Measurements from ENCODE around the gene COL18A1. TPM values are rescaled to one million over a fixed set of nuclear protein-coding genes. Genes with fewer than 3 reads are reported as not detected.

The COL18A1 gene
- total and polyA plus RNA-seq, 3 donors from 2014 or later = 53.2 to 165 (median 111) TPM

DNA sequence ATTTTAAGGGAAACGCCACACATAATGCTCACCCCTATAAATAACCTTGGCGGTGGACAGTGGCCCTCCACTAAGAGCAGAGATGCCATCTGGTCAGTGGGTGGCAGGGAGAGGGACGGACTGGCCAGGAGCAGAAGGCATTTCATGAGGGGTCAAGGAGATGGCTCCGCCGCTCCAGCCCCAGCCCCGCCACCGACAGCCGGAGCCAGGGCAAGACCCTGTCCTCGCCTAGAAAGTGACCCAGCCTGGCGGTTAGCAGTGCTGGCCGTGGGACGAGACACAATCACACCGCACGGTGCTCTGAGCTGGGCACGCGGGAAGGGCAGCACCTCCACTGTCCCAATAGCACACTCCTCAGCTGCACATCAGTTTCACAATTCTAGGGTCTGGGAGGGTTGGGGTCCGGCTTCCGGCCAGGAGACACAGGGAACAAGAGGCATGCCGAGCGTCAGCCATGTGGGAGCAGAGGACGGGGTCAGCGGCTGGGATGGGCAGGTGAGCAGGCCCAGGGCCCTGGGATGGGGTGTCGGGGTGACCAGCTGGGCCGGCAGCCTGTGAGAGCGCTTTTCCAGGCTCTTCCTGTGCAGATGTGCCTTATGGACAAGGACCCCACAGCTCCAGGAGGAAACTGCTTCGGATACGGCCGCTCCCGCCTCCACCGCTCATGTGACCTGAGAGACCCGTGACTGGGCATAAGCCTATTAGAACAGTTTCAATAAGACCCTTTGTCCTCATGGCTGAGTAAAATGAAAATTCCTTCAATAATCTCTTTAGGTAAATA lies 131.5 kb downstream of the COL18A1 start:
- H3K27ac ChIP-seq = no peak overlapping the region
- WGBS, 2 donors = 94 to 96% methylated on average over 21 to 31 of the region's 31 CpGs
- intact Hi-C loops (cut with DNase I; ENCODE audit: low total_unique reads) = no loop called here
- no peaks in the 10 kb centered on the region for H3K27me3 ChIP-seq
- no peaks in the 10 kb centered on the region for H3K9me3 ChIP-seq
- no peak for DNase-seq
- H3K4me3 ChIP-seq = no peak overlapping the region
- no peak for TF ChIP-seq POLR2A (IDR thresholded peaks at IDR 0.05)
- TF ChIP-seq, protein P1, sequence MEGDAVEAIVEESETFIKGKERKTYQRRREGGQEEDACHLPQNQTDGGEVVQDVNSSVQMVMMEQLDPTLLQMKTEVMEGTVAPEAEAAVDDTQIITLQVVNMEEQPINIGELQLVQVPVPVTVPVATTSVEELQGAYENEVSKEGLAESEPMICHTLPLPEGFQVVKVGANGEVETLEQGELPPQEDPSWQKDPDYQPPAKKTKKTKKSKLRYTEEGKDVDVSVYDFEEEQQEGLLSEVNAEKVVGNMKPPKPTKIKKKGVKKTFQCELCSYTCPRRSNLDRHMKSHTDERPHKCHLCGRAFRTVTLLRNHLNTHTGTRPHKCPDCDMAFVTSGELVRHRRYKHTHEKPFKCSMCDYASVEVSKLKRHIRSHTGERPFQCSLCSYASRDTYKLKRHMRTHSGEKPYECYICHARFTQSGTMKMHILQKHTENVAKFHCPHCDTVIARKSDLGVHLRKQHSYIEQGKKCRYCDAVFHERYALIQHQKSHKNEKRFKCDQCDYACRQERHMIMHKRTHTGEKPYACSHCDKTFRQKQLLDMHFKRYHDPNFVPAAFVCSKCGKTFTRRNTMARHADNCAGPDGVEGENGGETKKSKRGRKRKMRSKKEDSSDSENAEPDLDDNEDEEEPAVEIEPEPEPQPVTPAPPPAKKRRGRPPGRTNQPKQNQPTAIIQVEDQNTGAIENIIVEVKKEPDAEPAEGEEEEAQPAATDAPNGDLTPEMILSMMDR (IDR thresholded peaks at IDR 0.05) = no peak
- peaks cover 21% of the 10 kb centered on the region for H3K4me1 ChIP-seq
- H3K36me3 ChIP-seq (ENCODE audit: low read depth, missing control alignments) = no peaks in the 10 kb centered on the region

DNA sequence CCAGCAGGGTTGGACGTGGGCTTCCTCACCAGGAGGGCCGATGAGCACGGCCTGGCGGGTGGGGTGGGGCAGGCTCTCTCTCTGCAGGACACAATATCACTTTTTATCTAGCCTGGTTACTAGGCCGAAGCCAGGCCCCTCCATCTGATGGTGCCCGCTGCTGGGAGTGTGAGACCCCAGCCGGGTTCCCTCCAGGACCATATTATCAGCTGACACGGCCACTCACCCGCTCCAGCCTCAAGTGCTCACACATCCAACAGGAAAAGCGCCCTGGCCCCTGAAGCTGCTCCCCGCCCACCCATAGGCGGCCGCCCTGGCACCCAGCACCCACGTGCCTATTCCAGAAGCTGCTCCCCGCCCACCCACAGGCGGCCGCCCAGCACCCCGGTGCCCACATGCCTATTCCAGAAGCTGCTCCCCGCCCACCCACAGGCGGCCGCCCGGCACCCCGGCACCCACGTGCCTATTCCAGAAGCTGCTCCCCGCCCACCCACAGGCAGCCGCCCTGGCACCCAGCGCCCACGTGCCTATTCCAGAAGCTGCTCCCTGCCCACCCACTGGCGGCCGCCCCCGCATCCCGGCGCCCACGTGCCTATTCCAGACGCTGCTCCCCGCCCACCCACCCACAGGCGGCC lies 132.3 kb downstream of the COL18A1 start:
- no peak overlapping the region for H3K27ac ChIP-seq
- H3K4me1 ChIP-seq = peaks cover 22% of the 10 kb centered on the region
- TF ChIP-seq, protein P1 (IDR thresholded peaks at IDR 0.05) = no peak
- TF ChIP-seq POLR2A (IDR thresholded peaks at IDR 0.05) = no peak
- intact Hi-C loops (cut with DNase I; ENCODE audit: low total_unique reads) = no loop called here
- H3K36me3 ChIP-seq (ENCODE audit: low read depth, missing control alignments) = no peaks in the 10 kb centered on the region
- no peak for DNase-seq
- WGBS, 2 donors = 91 to 94% methylated on average over 19 to 35 of the region's 37 CpGs
- H3K4me3 ChIP-seq = no peak overlapping the region
- H3K9me3 ChIP-seq = no peaks in the 10 kb centered on the region
- no peaks in the 10 kb centered on the region for H3K27me3 ChIP-seq

DNA sequence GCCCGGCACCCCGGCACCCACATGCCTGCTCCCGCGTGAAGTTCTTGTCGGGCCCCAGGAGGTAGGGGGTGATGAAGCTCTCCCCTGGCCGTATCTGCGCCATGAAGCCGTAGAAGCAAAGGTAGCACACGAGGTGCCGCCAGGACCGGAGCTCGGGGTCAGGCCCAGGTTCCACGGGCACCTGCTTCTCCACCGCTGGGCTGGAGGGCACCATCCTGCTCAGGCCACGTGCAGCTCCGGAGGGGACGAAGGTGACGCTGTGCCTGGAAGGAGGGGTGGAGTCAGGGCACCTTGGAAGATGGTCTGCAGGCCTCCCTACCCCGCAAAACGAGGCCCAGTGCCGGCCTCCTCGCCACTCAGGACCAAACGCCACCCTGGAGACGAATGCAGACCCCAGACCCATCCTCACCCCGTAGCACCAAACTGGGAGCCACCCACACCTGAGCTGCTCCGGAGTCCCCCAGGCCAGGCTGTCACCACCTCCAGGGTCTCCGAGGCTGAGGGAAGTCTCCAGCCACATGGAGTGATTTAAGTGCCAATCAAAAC lies 132.9 kb downstream of the COL18A1 start:
- Histone ChIP-seq H3K4me3 (no peak overlapping the region), H3K36me3 (ENCODE audit: low read depth, missing control alignments) (no peaks in the 10 kb centered on the region), H3K4me1 (peaks cover 24% of the 10 kb centered on the region), H3K9me3 (no peaks in the 10 kb centered on the region), H3K27ac (no peak overlapping the region), H3K27me3 (no peaks in the 10 kb centered on the region)
- 96 to 99% methylated on average over 14 to 27 of the region's 27 CpGs for WGBS, 2 donors
- no peak for TF ChIP-seq POLR2A (IDR thresholded peaks at IDR 0.05)
- TF ChIP-seq, protein P1 (IDR thresholded peaks at IDR 0.05) = no peak
- DNase-seq = no peak
- intact Hi-C loops (cut with DNase I; ENCODE audit: low total_unique reads) = no loop called here

DNA sequence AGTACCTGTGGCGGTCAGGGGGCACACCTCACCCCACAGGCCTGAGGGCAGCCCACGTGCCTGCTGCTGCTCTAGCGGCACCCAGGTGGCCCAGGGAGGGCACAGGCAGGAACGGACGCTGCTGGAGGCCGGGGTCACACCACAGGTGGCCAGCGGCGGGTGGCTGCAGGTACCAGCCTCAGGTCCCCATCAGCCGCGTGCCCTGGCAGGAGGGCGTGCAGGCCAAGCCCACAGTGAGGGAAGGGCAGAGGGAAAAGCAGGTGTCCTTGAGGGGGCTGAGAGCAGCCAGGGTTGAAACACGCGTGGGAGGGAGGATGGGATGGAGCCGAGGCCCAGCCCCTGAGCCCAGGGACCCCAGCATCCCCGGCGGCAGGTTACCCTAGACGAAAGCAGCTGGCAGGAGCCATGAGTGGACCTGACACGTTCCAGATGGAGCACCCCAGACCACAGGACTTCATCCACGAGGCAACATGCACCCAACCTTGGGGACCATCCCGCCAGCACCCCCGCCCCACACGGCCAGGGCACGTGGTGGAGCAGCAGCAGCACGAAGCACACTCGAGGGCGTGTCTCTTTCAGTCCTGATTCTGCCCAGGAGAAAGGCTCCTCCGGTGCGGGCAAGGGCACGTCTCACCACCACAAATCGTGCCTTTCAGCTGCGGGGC lies 133.5 kb downstream of the COL18A1 start:
- DNase-seq = no peak
- 89 to 91% methylated on average over 18 to 31 of the region's 31 CpGs for WGBS, 2 donors

More for the DNA sequence above, 133.5 kb downstream of the COL18A1 start:
- intact Hi-C loops (cut with DNase I; ENCODE audit: low total_unique reads) = no loop called here
- TF ChIP-seq POLR2A (IDR thresholded peaks at IDR 0.05) = no peak
- TF ChIP-seq, protein P1 (IDR thresholded peaks at IDR 0.05) = no peak
- Histone ChIP-seq H3K36me3 (ENCODE audit: low read depth, missing control alignments) (no peaks in the 10 kb centered on the region), H3K27me3 (no peaks in the 10 kb centered on the region), H3K27ac (no peak overlapping the region), H3K4me1 (peaks cover 29% of the 10 kb centered on the region), H3K4me3 (no peak overlapping the region), H3K9me3 (no peaks in the 10 kb centered on the region)
